HCT116 (cell line): ENCODE results near the gene SLC26A3. TPM values are rescaled to one million over a fixed set of nuclear protein-coding genes. Genes with fewer than 3 reads are reported as not detected.

Experiments used
- ATAC-seq: fragments of 200-7000 bp; cut with Tn5 transposase; 2 replicates; pipeline ENCODE4 v1.9.1; 2020; ENCODE audit warnings: mild to moderate bottlenecking, moderate library complexity
- BruUV-seq: library from RNA; stranded (reverse); fragments of 400-500 nt; replicated peaks from 2 replicates; lab custom pipeline; 2021; lab: Mats Ljungman, UMichigan
- CTCF ChIA-PET: fragments of 300-600 bp; sonication (Branson Sonifier 250); formaldehyde crosslinking; loops from one replicate; lab custom pipeline; 2021; ENCODE audit warnings: antibody characterized with exemption; lab: Charles Lee
- POLR2A ChIA-PET: fragments of 300-600, 350-600 bp; sonication (Branson Sonifier 250); formaldehyde crosslinking; loops from one replicate; lab custom pipeline; 2021; ENCODE audit warnings: antibody characterized with exemption; lab: Charles Lee
- RAD21 ChIA-PET, 2 experiments: fragments of 300-600 bp; sonication (Branson Sonifier 250); formaldehyde crosslinking; loops; one replicate each; lab custom pipeline; 2023; ENCODE audit warnings: low total read pairs in 2 of 2; ENCODE audit not compliant: uncharacterized antibody in 2 of 2, unreplicated experiment in 2 of 2, low non-redundant PET in 1 of 2; lab: Charles Lee
- DNase-seq: peaks from one replicate; pipeline ENCODE4 v3.0.0-alpha.2; 2010; ENCODE audit warnings: low read depth, low spot score
- H2AFZ ChIP-seq: fragments of 200-600 bp; shearing (Covaris generic), sonication (generic); 2 replicates; pipeline ENCODE4 v1.6.1; 2017; ENCODE audit warnings: low read depth, mixed run types, mixed read lengths, antibody characterized with exemption, low read length; ENCODE audit not compliant: poor library complexity, severe bottlenecking
- H3K27ac ChIP-seq: 2 replicates; pipeline ENCODE4 v1.5.1; 2012; ENCODE audit warnings: low read depth, low read length
- H3K27me3 ChIP-seq: fragments of 200-600 bp; sonication (generic); 2 replicates; pipeline ENCODE4 v1.6.1; 2016; ENCODE audit warnings: mixed run types, low read length, mixed read lengths; ENCODE audit not compliant: insufficient read depth
- H3K36me3 ChIP-seq, 2 experiments: fragments of 200-500 bp in 1 of 2; fragments of 200-600 bp in 1 of 2; sonication (Bioruptor generic) in 1 of 2; sonication (generic) in 1 of 2; 2 replicates each; pipeline versions ENCODE4 v1.5.1 to v1.6.1; 2014 to 2016; ENCODE audit warnings: low read length in 2 of 2, inconsistent platforms in 1 of 2, mixed read lengths in 1 of 2, mixed run types in 1 of 2; ENCODE audit not compliant: insufficient read depth in 2 of 2, control insufficient read depth in 1 of 2
- H3K4me1 ChIP-seq, 2 experiments: fragments of 200-600 bp in 1 of 2; sonication (generic) in 1 of 2; 2 replicates each; pipeline versions ENCODE4 v1.5.1 to v1.6.1; 2012 to 2017; ENCODE audit warnings: low read length in 2 of 2, inconsistent platforms in 1 of 2, mild to moderate bottlenecking in 1 of 2, mixed read lengths in 1 of 2, mixed run types in 1 of 2, moderate library complexity in 1 of 2; ENCODE audit not compliant: insufficient read depth in 2 of 2, control insufficient read depth in 1 of 2
- H3K4me2 ChIP-seq: fragments of 200-600 bp; sonication (generic); 2 replicates; pipeline ENCODE4 v1.6.1; 2017; ENCODE audit warnings: mixed run types, low read length, mixed read lengths
- H3K4me3 ChIP-seq, 2 experiments: fragments of 200-600 bp in 1 of 2; sonication (generic) in 1 of 2; replicated peaks in 1 of 2; 2 replicates each; pipeline ENCODE4 v1.5.1; 2011 to 2016; ENCODE audit warnings: low read length in 2 of 2, control low read depth in 1 of 2, low read depth in 1 of 2, mild to moderate bottlenecking in 1 of 2, mixed read lengths in 1 of 2, mixed run types in 1 of 2
- H3K79me2 ChIP-seq: fragments of 200-600 bp; sonication (generic); 2 replicates; pipeline ENCODE4 v1.6.1; 2017; ENCODE audit warnings: mild to moderate bottlenecking, mixed run types, low read length, moderate library complexity, mixed read lengths; ENCODE audit not compliant: insufficient read depth
- H3K9ac ChIP-seq: fragments of 200-600 bp; sonication (generic); 2 replicates; pipeline ENCODE4 v1.6.1; 2016; ENCODE audit warnings: low read length, mixed read lengths
- H3K9me2 ChIP-seq: fragments of 200-600 bp; sonication (generic), shearing (Covaris generic); 2 replicates; pipeline ENCODE4 v1.6.1; 2017; ENCODE audit warnings: mixed run types, mild to moderate bottlenecking, moderate library complexity; ENCODE audit not compliant: insufficient read depth
- H3K9me3 ChIP-seq, 2 experiments: fragments of 200-500 bp in 1 of 2; fragments of 200-600 bp in 1 of 2; sonication (Bioruptor generic) in 1 of 2; sonication (generic) in 1 of 2; 2 replicates each; pipeline ENCODE4 v1.6.1; 2014 to 2017; ENCODE audit warnings: low read length in 2 of 2, mixed read lengths in 2 of 2, inconsistent platforms in 1 of 2, low read depth in 1 of 2, mild to moderate bottlenecking in 1 of 2, mixed run types in 1 of 2, moderate library complexity in 1 of 2; ENCODE audit not compliant: control insufficient read depth in 1 of 2, insufficient read depth in 1 of 2
- H4K20me1 ChIP-seq: fragments of 200-600 bp; sonication (generic), shearing (Covaris generic); 2 replicates; pipeline ENCODE4 v1.6.1; 2017; ENCODE audit warnings: mixed run types, mild to moderate bottlenecking, moderate library complexity; ENCODE audit not compliant: insufficient read depth
- CEBPB ChIP-seq: IDR thresholded peaks from 2 replicates; pipeline ENCODE4 v1.6.1; 2012; ENCODE audit warnings: low read depth
- ELF1 ChIP-seq: IDR thresholded peaks from 2 replicates; pipeline ENCODE4 v1.6.1; 2012; ENCODE audit warnings: low read depth, borderline replicate concordance
- EZH2phosphoT487 ChIP-seq: fragments of 200-600 bp; IDR thresholded peaks from 2 replicates; pipeline ENCODE4 v1.6.1; 2018; ENCODE audit warnings: antibody characterized with exemption, borderline replicate concordance
- FOSL1 ChIP-seq: IDR thresholded peaks from 2 replicates; pipeline ENCODE4 v1.6.1; 2012; ENCODE audit warnings: low read depth
- JUND ChIP-seq: IDR thresholded peaks from 2 replicates; pipeline ENCODE4 v1.6.1; 2012
- RAD21 ChIP-seq: IDR thresholded peaks from 2 replicates; pipeline ENCODE4 v1.6.1; 2012; ENCODE audit warnings: low read depth, mild to moderate bottlenecking
- SIN3A ChIP-seq: IDR thresholded peaks from 2 replicates; pipeline ENCODE4 v1.6.1; 2012; ENCODE audit warnings: low read depth
- SP1 ChIP-seq: IDR thresholded peaks from 2 replicates; pipeline ENCODE4 v1.6.1; 2012; ENCODE audit warnings: low read depth
- YY1 ChIP-seq: IDR thresholded peaks from 2 replicates; pipeline ENCODE4 v1.6.1; 2011; ENCODE audit warnings: low read length, low read depth, moderate library complexity, mild to moderate bottlenecking; ENCODE audit not compliant: insufficient replicate concordance; ENCODE audit errors: extremely low read depth
- ZNF274 ChIP-seq: fragments of 200-500 bp; sonication (Bioruptor generic); IDR thresholded peaks from 2 replicates; pipeline ENCODE4 v1.6.1; 2014; ENCODE audit warnings: mild to moderate bottlenecking, low read depth, low read length, inconsistent platforms
- intact Hi-C: fragments of 100-400 bp; cut with micrococcal nuclease; formaldehyde crosslinking; loops from 2 replicates; pipeline ENCODE4 v1.10.0; 2022
- total RNA-seq: library from RNA; stranded (reverse); gene quantifications from one replicate; pipeline ENCODE4 v1.2.1, GENCODE V29; 2021; ENCODE audit not compliant: unreplicated experiment
- TF ChIP-seq, protein P1 (sequence below), 3 experiments: fragments of 200-600 bp in 1 of 3; sonication (generic) in 1 of 3; IDR thresholded peaks in 2 of 3; conservative IDR thresholded peaks in 1 of 3; 2 replicates each; pipeline ENCODE4 v1.5.1; 2012 to 2017; ENCODE audit warnings: low read depth in 2 of 3, low read length in 2 of 3, antibody characterized with exemption in 1 of 3, borderline replicate concordance in 1 of 3, control low read depth in 1 of 3, mild to moderate bottlenecking in 1 of 3, mixed read lengths in 1 of 3, mixed run types in 1 of 3, moderate library complexity in 1 of 3; ENCODE audit not compliant: insufficient read depth in 1 of 3

The SLC26A3 gene
- total RNA-seq, 1 experiment from 2014 or later: 0.54 TPM

DNA sequence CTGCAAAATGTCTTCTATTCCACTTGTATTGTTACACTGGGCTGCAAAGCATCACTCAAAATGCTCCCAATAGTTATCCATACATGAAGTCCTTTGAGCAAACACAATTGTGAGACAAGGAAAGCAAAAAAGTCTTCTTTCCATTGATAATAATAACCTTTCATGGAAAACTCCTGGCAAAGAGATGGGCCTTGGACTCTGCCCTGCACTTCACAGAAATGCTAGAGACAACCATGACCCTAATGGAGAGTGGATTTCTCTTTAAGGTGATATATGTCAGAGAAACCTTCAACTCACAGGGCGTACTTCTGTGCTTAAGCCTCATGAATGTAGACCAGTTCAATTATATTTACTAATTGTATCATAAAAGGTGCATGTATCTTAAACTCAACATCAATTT is 19.4 kb downstream of the SLC26A3 start:
- Histone ChIP-seq H3K27me3 (no peaks in the 10 kb centered on the region), H3K27ac (no peak overlapping the region), H3K4me2 (no peak overlapping the region), H3K9ac (no peak overlapping the region), H3K4me3 (no peak overlapping the region), H3K79me2 (no peaks in the 10 kb centered on the region), H3K36me3 (no peaks in the 10 kb centered on the region), H3K9me3 (no peaks in the 10 kb centered on the region), H3K4me1 (no peaks in the 10 kb centered on the region), H3K9me2 (no peaks in the 10 kb centered on the region), H4K20me1 (no peaks in the 10 kb centered on the region), H2AFZ (no peak overlapping the region)
- DNase-seq: no peak
- no TSS peak for BruUV-seq
- intact Hi-C loops: no loop called here
- ChIA-PET RAD21 (no interaction called here), CTCF (no interaction called here), POLR2A (no interaction called here)
- TF ChIP-seq SIN3A (no peak), CEBPB (no peak), YY1 (no peak), RAD21 (no peak), ZNF274 (no peak), ELF1 (no peak), SP1 (no peak), EZH2phosphoT487 (no peak)
- TF ChIP-seq, protein P1, sequence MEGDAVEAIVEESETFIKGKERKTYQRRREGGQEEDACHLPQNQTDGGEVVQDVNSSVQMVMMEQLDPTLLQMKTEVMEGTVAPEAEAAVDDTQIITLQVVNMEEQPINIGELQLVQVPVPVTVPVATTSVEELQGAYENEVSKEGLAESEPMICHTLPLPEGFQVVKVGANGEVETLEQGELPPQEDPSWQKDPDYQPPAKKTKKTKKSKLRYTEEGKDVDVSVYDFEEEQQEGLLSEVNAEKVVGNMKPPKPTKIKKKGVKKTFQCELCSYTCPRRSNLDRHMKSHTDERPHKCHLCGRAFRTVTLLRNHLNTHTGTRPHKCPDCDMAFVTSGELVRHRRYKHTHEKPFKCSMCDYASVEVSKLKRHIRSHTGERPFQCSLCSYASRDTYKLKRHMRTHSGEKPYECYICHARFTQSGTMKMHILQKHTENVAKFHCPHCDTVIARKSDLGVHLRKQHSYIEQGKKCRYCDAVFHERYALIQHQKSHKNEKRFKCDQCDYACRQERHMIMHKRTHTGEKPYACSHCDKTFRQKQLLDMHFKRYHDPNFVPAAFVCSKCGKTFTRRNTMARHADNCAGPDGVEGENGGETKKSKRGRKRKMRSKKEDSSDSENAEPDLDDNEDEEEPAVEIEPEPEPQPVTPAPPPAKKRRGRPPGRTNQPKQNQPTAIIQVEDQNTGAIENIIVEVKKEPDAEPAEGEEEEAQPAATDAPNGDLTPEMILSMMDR (IDR thresholded peaks at IDR 0.05 in 2 of 3, conservative IDR thresholded peaks at IDR 0.05 in 1 of 3; ENCODE audit: borderline replicate concordance in 1 of 3, insufficient read depth in 1 of 3, low read depth in 2 of 3, low read length in 2 of 3): no peak
- no peak for ATAC-seq

DNA sequence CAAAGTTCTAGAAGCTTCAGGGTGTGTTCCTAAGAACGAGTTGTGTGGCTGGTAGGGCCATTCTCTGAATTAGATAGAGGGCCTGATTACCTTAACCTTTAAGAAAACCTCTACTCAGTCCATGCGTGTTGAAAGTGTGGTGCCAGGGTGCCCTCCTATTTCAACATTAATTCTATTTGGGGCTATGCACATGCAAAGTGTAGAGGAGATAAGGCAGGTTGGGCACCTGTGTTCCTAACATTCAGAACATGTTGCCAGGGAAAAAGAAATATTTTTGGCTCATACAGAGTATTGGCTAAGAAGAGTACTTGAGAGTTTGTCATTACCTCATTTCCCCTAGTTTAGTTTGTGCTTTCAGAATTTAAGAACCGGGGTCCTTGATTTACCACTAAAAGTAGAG is 20.6 kb downstream of the SLC26A3 start:
- Histone ChIP-seq H3K27ac (no peak overlapping the region), H3K4me2 (no peak overlapping the region), H3K27me3 (no peaks in the 10 kb centered on the region), H3K4me1 (no peaks in the 10 kb centered on the region), H3K9me2 (no peaks in the 10 kb centered on the region), H3K9ac (no peak overlapping the region), H4K20me1 (no peaks in the 10 kb centered on the region), H3K9me3 (no peaks in the 10 kb centered on the region), H2AFZ (no peak overlapping the region), H3K4me3 (no peak overlapping the region), H3K79me2 (no peaks in the 10 kb centered on the region), H3K36me3 (no peaks in the 10 kb centered on the region)
- TF ChIP-seq SP1: no peak
- no peak for TF ChIP-seq JUND
- TF ChIP-seq FOSL1: no peak
- no peak for TF ChIP-seq RAD21
- TF ChIP-seq SIN3A: no peak
- intact Hi-C loops: no loop called here
- DNase-seq (no peak), ATAC-seq (no peak)
- ChIA-PET POLR2A (no interaction called here), CTCF (no interaction called here), RAD21 (no interaction called here)
- no TSS peak for BruUV-seq
